H1 (cell line): ENCODE data around the gene TCFL5.

ENCODE experiments used
- ZNF274 ChIP-seq: IDR thresholded peaks from 2 replicates; pipeline ENCODE4 v1.7.0; 2012; ENCODE audit warnings: low read length, borderline replicate concordance; ENCODE audit errors: extremely low read depth
- TF ChIP-seq, protein P1 (sequence below), 3 experiments: IDR thresholded peaks; 1 replicate in 2 of 3; 2 replicates in 1 of 3; pipeline versions ENCODE4 v1.5.1 to v1.6.1; 2011; ENCODE audit warnings: low read length in 3 of 3, mild to moderate bottlenecking in 3 of 3, inconsistent platforms in 2 of 3, low read depth in 1 of 3, moderate library complexity in 1 of 3; ENCODE audit not compliant: insufficient read depth in 1 of 3; ENCODE audit errors: control extremely low read depth in 1 of 3
- TF ChIP-seq, protein P2 (sequence below): IDR thresholded peaks from 2 replicates; pipeline ENCODE4 v1.6.1; 2011; ENCODE audit warnings: low read depth, mild to moderate bottlenecking, low read length; ENCODE audit not compliant: insufficient read depth

DNA sequence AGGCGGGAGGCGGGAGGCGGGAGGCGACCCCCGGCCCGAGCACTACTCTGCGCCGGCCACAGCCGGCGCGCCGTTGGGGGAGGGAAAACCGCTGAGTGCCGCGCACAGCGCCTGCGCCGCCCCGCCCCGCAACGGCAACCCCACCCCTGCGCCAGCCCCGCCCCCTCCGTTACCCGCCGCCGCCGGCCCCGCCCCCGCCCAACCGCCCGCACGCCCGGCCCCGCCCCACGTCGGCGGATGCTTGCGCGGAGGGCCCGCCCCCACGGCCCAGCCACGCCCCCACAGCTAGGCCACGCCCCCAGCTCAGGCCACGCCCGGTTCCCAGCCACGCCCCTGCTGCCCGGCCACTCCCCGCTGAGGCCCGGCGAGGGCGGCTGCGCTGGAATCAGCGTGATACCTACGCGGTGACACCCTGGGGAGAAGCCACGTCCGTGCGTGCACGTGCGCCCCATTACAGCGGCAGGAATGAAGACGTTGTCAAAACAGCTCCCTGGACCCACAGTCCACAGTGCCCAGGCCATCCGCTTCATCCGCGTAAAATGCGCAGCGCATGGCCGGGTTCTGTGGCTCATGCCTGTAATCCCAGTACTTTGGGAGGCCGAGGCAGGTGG, at the start of gene TCFL5:
- TF ChIP-seq, protein P1, sequence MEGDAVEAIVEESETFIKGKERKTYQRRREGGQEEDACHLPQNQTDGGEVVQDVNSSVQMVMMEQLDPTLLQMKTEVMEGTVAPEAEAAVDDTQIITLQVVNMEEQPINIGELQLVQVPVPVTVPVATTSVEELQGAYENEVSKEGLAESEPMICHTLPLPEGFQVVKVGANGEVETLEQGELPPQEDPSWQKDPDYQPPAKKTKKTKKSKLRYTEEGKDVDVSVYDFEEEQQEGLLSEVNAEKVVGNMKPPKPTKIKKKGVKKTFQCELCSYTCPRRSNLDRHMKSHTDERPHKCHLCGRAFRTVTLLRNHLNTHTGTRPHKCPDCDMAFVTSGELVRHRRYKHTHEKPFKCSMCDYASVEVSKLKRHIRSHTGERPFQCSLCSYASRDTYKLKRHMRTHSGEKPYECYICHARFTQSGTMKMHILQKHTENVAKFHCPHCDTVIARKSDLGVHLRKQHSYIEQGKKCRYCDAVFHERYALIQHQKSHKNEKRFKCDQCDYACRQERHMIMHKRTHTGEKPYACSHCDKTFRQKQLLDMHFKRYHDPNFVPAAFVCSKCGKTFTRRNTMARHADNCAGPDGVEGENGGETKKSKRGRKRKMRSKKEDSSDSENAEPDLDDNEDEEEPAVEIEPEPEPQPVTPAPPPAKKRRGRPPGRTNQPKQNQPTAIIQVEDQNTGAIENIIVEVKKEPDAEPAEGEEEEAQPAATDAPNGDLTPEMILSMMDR (IDR thresholded peaks at IDR 0.05; ENCODE audit: control extremely low read depth in 1 of 3, insufficient read depth in 1 of 3, low read depth in 1 of 3, low read length in 3 of 3) = no peak
- TF ChIP-seq, protein P2, sequence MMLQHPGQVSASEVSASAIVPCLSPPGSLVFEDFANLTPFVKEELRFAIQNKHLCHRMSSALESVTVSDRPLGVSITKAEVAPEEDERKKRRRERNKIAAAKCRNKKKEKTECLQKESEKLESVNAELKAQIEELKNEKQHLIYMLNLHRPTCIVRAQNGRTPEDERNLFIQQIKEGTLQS = no peak
- no peak for TF ChIP-seq ZNF274
